Measurements from ENCODE around the gene ABCA2.

Gene ABCA2

DNA sequence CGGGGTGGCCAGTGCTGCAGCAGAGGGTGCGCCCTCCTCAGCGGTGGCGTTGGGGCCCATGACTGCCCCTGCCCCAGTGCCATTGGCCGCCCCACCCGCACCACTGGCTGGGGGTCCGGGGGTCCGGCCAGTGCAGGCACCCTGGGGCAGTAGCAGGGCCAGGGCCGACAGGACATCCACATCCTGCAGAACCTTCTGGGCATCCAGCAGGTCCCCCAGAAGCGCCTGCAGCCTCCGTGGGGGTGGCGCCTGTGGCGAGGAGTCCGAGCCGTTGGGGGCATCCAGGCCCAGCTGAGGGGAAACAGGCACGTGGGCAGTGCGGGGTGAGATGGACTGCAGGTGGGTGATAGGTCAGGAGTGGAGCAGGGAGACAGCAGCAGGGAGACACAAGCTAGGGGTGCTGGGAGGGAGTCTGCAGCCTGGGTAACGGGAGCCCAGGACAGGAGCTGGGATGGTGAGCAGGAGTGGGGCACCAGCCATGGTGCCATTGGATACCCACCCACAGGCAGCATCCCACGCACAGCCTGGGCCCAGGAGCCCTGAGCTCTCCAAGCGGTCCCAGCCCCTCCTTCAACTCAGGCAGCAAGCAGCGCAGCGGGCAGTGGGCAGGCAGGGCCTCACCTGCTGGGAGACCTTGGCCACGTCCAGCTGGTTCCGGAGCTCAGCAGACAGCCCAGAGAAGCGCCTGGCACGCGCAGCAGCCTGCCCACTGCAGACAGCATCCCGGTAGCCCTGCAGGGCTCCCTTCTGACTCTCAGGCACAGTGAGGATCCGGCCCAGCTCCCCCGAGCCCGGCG lies 7.1 kb downstream of the ABCA2 start:
- H3K36me3 ChIP-seq (ENCODE audit: control insufficient read depth, insufficient read depth, low read length): no peaks in the 10 kb centered on the region; the same call in 1 of the 2 replicates
- no CpG with 5 or more reads among the region's 32 CpGs for WGBS (ENCODE audit: insufficient coverage, insufficient read length)
- H3K27me3 ChIP-seq (ENCODE audit: control insufficient read depth, insufficient read depth, low read length): no peaks in the 10 kb centered on the region
- H3K4me1 ChIP-seq (ENCODE audit: control insufficient read depth, insufficient read depth, low read length): peaks cover 3% of the 10 kb centered on the region
- no peaks in the 10 kb centered on the region for H3K9me3 ChIP-seq (ENCODE audit: control insufficient read depth, insufficient read depth, low read length)
- no peak overlapping the region for H3K4me3 ChIP-seq (ENCODE audit: low read length)
- no peak overlapping the region for H3K27ac ChIP-seq (ENCODE audit: low read length)
- no peak for DNase-seq (ENCODE audit: low read depth, low spot score)

DNA sequence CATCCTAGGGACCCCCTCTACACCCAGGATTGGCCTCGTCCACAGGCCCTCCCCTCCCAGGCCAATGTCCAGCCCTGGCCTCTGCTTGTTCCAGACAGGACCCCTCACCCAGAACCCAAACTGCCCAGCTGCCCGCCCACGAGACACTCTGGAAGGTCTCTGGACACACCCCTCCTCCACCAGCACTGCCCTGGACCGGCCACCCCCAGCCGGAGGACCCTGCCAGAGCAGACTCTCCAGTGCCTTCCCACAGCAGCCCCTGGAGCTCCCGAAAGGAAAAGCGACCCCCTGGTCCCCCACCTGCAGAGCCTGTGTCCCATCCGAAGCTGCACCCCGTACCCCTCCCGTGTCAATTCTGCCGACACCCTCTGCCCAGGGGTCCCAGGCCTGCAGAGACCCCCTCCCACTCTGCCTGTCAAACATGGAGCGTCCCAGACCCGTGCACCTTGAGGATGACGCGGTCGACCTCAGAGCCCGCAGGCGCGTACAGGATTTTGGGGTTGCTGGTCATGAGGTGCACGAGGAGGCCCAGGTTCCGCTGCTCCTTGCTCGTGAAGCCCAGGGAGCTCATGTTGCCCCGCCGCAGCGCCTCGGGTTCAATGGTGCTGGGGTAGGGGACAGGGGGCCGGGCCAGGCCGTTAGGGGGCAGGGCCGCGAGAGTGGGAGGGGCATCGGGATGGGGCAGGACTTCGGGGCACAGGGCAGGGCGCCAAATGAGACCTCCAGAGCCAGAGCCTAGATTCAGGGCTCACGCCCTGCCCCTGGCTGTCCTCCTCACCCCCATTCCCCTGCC lies 8.0 kb downstream of the ABCA2 start:
- H3K4me1 ChIP-seq (ENCODE audit: control insufficient read depth, insufficient read depth, low read length): peaks cover 3% of the 10 kb centered on the region
- no peaks in the 10 kb centered on the region for H3K27me3 ChIP-seq (ENCODE audit: control insufficient read depth, insufficient read depth, low read length)
- DNase-seq (ENCODE audit: low read depth, low spot score): no peak
- no peak overlapping the region for H3K4me3 ChIP-seq (ENCODE audit: low read length)
- H3K9me3 ChIP-seq (ENCODE audit: control insufficient read depth, insufficient read depth, low read length): no peaks in the 10 kb centered on the region
- no peak overlapping the region for H3K27ac ChIP-seq (ENCODE audit: low read length)
- H3K36me3 ChIP-seq (ENCODE audit: control insufficient read depth, insufficient read depth, low read length): no peaks in the 10 kb centered on the region
- whole genome bisulfite sequencing (ENCODE audit: insufficient coverage, insufficient read length): no CpG with 5 or more reads among the region's 34 CpGs

DNA sequence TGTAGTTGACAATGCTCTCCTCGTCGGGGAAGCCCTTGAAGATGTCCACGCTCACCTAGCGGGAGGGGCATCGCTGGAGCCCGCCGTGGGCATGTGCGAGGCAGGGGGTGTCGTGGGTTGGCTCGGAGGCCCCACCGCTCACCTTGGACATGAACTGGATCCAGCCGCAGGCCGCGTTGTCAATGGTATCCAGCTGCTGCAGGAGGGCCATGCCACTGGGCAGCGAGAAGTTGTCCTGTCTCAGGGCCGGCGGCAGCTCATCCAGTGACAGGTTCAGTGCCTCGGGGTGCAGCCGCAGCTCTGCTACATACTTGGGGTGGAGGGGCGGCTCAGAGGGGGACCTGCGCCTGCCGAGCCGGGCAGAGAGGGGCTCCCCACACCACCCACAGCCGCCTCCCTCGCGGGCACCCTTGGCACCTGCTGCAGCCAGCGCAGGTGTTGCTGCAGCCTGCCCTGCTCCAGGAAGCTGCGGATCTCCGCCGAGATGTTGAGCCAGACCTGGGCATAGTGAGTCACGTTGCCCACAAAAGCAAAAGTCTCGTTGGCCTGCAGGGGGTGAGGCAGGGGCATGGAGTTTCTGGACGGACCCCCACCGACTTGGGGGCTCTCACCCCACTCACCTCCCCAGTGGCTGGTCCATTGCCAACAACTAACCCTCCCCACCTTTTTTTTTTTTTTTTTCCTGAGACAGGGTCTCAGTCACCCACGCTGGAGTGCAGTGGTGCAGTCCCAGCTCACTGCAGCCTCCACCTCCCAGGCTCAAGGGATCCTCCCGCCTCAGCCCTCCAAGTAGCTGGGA lies 9.1 kb downstream of the ABCA2 start:
- no peak overlapping the region for H3K27ac ChIP-seq (ENCODE audit: low read length)
- no peak for DNase-seq (ENCODE audit: low read depth, low spot score)
- no CpG with 5 or more reads among the region's 36 CpGs for WGBS (ENCODE audit: insufficient coverage, insufficient read length)
- no peaks in the 10 kb centered on the region for H3K36me3 ChIP-seq (ENCODE audit: control insufficient read depth, insufficient read depth, low read length)
- no peak overlapping the region for H3K4me3 ChIP-seq (ENCODE audit: low read length)
- no peaks in the 10 kb centered on the region for H3K27me3 ChIP-seq (ENCODE audit: control insufficient read depth, insufficient read depth, low read length)
- no peaks in the 10 kb centered on the region for H3K9me3 ChIP-seq (ENCODE audit: control insufficient read depth, insufficient read depth, low read length)
- H3K4me1 ChIP-seq (ENCODE audit: control insufficient read depth, insufficient read depth, low read length): peaks cover 3% of the 10 kb centered on the region

DNA sequence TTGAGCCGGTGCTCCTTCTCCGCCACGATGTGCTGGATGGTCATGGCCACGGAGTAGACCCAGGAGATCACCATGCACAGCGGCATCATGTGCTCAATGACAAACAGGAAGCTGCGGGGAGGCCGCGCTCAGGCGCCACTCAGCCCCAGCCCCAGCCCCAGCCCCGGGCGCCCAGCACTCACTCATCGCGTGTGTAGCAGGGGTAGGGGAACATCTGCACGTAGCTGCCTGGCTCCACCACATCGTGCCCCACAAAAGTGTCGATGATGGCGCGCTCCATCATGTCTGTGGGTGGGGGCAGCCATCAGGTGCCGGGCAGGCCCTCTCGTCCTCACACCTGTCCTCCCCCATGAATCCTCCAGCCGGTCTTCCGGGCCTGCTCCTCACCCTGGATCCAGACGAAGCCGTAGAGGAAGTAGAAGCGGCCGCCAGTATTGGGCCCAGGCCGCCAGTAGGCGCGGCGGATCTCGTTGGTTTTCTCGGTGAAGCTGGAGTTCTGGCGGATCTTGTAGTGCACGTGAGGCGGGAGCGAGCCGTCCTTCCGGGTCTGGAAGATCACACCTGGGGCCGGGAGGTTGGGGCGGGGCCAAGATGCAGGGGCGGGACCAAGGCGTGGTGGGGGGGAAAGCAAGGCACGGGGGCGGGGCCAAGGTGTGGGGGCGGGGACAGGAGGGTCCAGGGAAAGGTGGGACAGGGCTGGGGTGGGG lies 10.1 kb downstream of the ABCA2 start:
- Histone ChIP-seq H3K4me3 (ENCODE audit: low read length) (no peak overlapping the region), H3K4me1 (ENCODE audit: control insufficient read depth, insufficient read depth, low read length) (peaks cover 4% of the 10 kb centered on the region), H3K27ac (ENCODE audit: low read length) (no peak overlapping the region), H3K9me3 (ENCODE audit: control insufficient read depth, insufficient read depth, low read length) (no peaks in the 10 kb centered on the region), H3K27me3 (ENCODE audit: control insufficient read depth, insufficient read depth, low read length) (no peaks in the 10 kb centered on the region), H3K36me3 (ENCODE audit: control insufficient read depth, insufficient read depth, low read length) (no peaks in the 10 kb centered on the region)
- no peak for DNase-seq (ENCODE audit: low read depth, low spot score)
- no CpG with 5 or more reads among the region's 45 CpGs for WGBS (ENCODE audit: insufficient coverage, insufficient read length)

DNA sequence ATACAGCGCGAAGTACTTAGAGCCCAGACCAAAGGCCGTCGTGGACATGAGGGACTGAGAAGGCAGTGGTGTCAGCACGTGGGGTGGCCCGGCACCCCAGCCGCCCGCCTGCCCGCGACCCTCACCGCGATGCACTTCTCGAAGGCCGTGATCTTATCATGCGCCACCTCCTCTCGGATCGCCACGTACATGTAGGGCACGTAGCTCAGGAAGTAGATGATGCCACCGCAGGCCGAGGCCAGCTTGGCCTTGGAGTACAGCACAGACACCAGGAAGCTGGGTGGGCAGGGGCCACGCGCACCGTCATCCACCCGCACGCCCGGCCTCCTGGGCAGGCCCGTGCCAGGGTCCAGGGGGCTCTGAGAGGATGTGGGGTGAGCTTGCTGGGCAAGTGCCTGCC lies 11.0 kb downstream of the ABCA2 start:
- H3K36me3 ChIP-seq (ENCODE audit: control insufficient read depth, insufficient read depth, low read length): no peaks in the 10 kb centered on the region
- H3K27ac ChIP-seq (ENCODE audit: low read length): no peak overlapping the region
- peaks cover 2% of the 10 kb centered on the region; the same call in 1 of the 2 replicates for H3K4me1 ChIP-seq (ENCODE audit: control insufficient read depth, insufficient read depth, low read length)
- no peaks in the 10 kb centered on the region for H3K27me3 ChIP-seq (ENCODE audit: control insufficient read depth, insufficient read depth, low read length)
- H3K4me3 ChIP-seq (ENCODE audit: low read length): no peak overlapping the region
- no CpG with 5 or more reads among the region's 28 CpGs for WGBS (ENCODE audit: insufficient coverage, insufficient read length)
- H3K9me3 ChIP-seq (ENCODE audit: control insufficient read depth, insufficient read depth, low read length): no peaks in the 10 kb centered on the region
- no peak for DNase-seq (ENCODE audit: low read depth, low spot score)

DNA sequence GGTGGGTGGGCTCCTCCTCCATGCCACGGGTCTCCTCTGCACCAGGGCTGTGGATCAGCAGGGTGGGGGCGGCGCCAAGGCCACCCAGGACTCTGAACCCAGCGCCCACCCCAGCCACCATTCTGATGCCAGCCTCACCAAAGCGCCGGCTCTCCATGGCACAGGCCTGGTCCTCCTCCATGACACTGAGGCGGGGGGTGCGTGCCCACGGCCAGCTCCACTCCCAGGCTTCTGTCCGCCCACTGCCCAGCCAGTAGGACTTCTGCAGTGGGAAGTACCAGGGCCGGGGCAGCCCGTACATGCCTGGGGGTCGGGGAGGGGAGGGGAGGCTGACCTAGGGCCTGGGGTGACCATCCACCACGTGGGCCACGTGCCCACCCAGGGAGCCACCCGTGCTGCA lies 11.6 kb downstream of the ABCA2 start:
- H3K27ac ChIP-seq (ENCODE audit: low read length): no peak overlapping the region
- H3K36me3 ChIP-seq (ENCODE audit: control insufficient read depth, insufficient read depth, low read length): no peaks in the 10 kb centered on the region
- H3K27me3 ChIP-seq (ENCODE audit: control insufficient read depth, insufficient read depth, low read length): no peaks in the 10 kb centered on the region
- no peak for DNase-seq (ENCODE audit: low read depth, low spot score)
- no CpG with 5 or more reads among the region's 16 CpGs for WGBS (ENCODE audit: insufficient coverage, insufficient read length)
- peaks cover 2% of the 10 kb centered on the region; the same call in 1 of the 2 replicates for H3K4me1 ChIP-seq (ENCODE audit: control insufficient read depth, insufficient read depth, low read length)
- no peaks in the 10 kb centered on the region for H3K9me3 ChIP-seq (ENCODE audit: control insufficient read depth, insufficient read depth, low read length)
- no peak overlapping the region for H3K4me3 ChIP-seq (ENCODE audit: low read length)

DNA sequence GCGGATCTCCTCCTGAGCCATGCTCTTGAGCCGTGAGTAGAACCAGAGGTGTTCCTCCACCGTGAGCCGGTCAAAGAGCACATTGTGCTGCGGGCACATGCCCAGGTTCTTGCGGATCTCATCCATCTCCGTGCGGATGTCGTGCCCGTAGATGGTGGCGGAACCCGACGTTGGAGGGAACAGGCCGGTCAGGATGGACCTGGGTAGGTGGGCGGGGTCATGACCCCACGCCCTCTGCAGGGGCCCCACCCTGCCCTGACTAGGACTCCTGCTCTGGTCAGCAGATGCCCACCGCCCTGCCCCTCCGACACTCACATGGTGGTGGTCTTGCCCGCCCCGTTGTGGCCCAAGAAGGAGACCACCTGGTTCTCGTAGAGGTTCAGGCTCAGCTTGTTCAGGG lies 12.1 kb downstream of the ABCA2 start:
- no peaks in the 10 kb centered on the region for H3K36me3 ChIP-seq (ENCODE audit: control insufficient read depth, insufficient read depth, low read length)
- no CpG with 5 or more reads among the region's 21 CpGs for WGBS (ENCODE audit: insufficient coverage, insufficient read length)

DNA sequence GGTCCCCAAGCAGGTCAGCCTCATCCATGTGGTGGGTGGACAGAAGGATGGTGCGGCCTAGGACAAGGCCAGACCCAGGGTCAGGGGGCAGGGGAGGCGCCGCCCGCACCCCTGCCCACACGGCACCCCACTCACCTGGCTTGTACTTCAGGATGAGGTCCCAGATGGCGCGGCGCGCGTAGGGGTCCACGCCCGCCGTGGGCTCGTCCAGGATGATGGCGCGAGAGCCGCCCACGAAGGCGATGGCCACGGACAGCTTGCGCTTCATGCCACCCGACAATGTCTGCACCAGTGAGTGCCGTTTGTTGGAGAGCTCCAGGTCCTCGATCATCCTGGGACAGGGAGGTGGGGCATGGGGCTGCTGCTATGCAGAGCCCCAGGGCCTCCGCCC lies 12.5 kb downstream of the ABCA2 start:
- Histone ChIP-seq H3K27ac (ENCODE audit: low read length) (no peak overlapping the region), H3K27me3 (ENCODE audit: control insufficient read depth, insufficient read depth, low read length) (no peaks in the 10 kb centered on the region), H3K4me3 (ENCODE audit: low read length) (no peak overlapping the region), H3K4me1 (ENCODE audit: control insufficient read depth, insufficient read depth, low read length) (peaks cover 2% of the 10 kb centered on the region; the same call in 1 of the 2 replicates), H3K9me3 (ENCODE audit: control insufficient read depth, insufficient read depth, low read length) (no peaks in the 10 kb centered on the region), H3K36me3 (ENCODE audit: control insufficient read depth, insufficient read depth, low read length) (no peaks in the 10 kb centered on the region)
- no peak for DNase-seq (ENCODE audit: low read depth, low spot score)
- WGBS (ENCODE audit: insufficient coverage, insufficient read length): no CpG with 5 or more reads among the region's 25 CpGs

More for the DNA sequence above, 12.1 kb downstream of the ABCA2 start:
- H3K4me3 ChIP-seq (ENCODE audit: low read length): no peak overlapping the region
- no peaks in the 10 kb centered on the region for H3K27me3 ChIP-seq (ENCODE audit: control insufficient read depth, insufficient read depth, low read length)
- H3K9me3 ChIP-seq (ENCODE audit: control insufficient read depth, insufficient read depth, low read length): no peaks in the 10 kb centered on the region
- H3K27ac ChIP-seq (ENCODE audit: low read length): no peak overlapping the region
- peaks cover 2% of the 10 kb centered on the region; the same call in 1 of the 2 replicates for H3K4me1 ChIP-seq (ENCODE audit: control insufficient read depth, insufficient read depth, low read length)
- no peak for DNase-seq (ENCODE audit: low read depth, low spot score)

DNA sequence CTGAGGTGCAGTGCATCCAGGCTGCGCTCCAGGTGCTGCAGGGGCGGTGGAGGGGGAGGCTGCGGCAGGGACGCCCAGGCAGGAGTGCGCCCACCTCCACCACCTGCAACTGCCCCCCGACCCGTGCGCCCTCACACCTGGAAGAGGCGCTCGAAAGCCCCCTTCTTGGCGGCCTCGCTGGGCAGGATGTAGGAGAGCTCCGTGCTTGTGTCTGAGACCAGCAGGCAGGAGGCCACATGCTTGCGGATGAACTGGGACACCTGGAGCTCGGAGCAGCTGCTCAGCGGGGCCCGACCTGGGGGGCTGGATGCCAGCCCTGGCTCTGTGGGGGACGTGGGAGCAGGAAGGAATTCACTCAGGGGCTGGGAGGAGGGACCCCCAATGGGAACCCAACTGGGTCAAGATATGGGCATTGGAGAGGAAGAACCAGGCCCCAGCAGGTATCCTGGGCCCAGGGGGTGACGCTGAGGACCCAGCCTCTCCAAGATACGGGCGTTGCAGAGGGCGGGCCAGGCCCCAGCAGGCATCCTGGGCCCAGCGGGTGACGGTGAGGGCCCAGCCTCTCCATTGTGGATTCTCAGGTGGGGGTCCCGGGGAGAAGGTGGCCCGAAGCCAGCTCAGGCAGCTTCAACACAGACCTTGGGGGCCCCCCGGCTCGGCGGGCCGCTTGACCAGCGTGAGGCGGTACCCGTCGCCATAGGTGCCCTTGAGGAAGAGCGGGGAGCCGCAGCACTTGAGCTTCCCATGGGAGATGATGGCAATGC lies 13.1 kb downstream of the ABCA2 start:
- H3K36me3 ChIP-seq (ENCODE audit: control insufficient read depth, insufficient read depth, low read length): no peaks in the 10 kb centered on the region
- peaks cover 2% of the 10 kb centered on the region; the same call in 1 of the 2 replicates for H3K4me1 ChIP-seq (ENCODE audit: control insufficient read depth, insufficient read depth, low read length)
- DNase-seq (ENCODE audit: low read depth, low spot score): no peak
- H3K27ac ChIP-seq (ENCODE audit: low read length): no peak overlapping the region
- no CpG with 5 or more reads among the region's 36 CpGs for WGBS (ENCODE audit: insufficient coverage, insufficient read length)
- H3K4me3 ChIP-seq (ENCODE audit: low read length): no peak overlapping the region
- no peaks in the 10 kb centered on the region for H3K9me3 ChIP-seq (ENCODE audit: control insufficient read depth, insufficient read depth, low read length)
- no peaks in the 10 kb centered on the region for H3K27me3 ChIP-seq (ENCODE audit: control insufficient read depth, insufficient read depth, low read length)

All from iPS DF 6.9 (cell line).